SK-N-SH treated with all-trans-retinoic acid at 6 μM for 48 hours (cell line): ENCODE measurements around the gene TSSK3.

Experiments
- ARNTL ChIP-seq: fragments of 450-650 bp; formaldehyde crosslinking; IDR thresholded peaks from 2 replicates; pipeline ENCODE4 v1.5.0; 2020; ENCODE audit warnings: low read depth, mild to moderate bottlenecking, moderate library complexity, borderline replicate concordance
- CREB5 ChIP-seq: fragments of 250-450 bp; sonication (Bioruptor Pico); IDR thresholded peaks from 2 replicates; pipeline ENCODE4 v1.5.1; 2020; ENCODE audit warnings: low read depth, mild to moderate bottlenecking, moderate library complexity
- CSDC2 ChIP-seq: fragments of 250-450 bp; sonication (Bioruptor Pico); IDR thresholded peaks from 2 replicates; pipeline ENCODE4 v1.5.0; 2020; ENCODE audit warnings: mild to moderate bottlenecking, moderate library complexity
- CSRNP3 ChIP-seq: fragments of 250-450 bp; sonication (Bioruptor Pico); IDR thresholded peaks from 2 replicates; pipeline ENCODE4 v1.5.1; 2021; ENCODE audit warnings: mild to moderate bottlenecking, moderate library complexity
- ISL1 ChIP-seq: fragments of 250-450 bp; sonication (Bioruptor Pico); IDR thresholded peaks from 2 replicates; pipeline ENCODE4 v2.1.2; 2022; ENCODE audit warnings: mild to moderate bottlenecking, moderate library complexity
- PPARA ChIP-seq: fragments of 250-450 bp; sonication (Bioruptor Pico); IDR thresholded peaks from 2 replicates; pipeline ENCODE4 v1.5.0; 2020; ENCODE audit warnings: mild to moderate bottlenecking, borderline replicate concordance
- RARB ChIP-seq: fragments of 250-450 bp; sonication (Bioruptor Pico); IDR thresholded peaks from 2 replicates; pipeline ENCODE4 v1.8.0; 2021; ENCODE audit warnings: mild to moderate bottlenecking, moderate library complexity
- ZFP3 ChIP-seq: fragments of 250-450 bp; sonication (Bioruptor Pico); IDR thresholded peaks from 2 replicates; pipeline ENCODE4 v1.5.0; 2020; ENCODE audit warnings: mild to moderate bottlenecking, moderate library complexity
- ZFP30 ChIP-seq: fragments of 450-650 bp; formaldehyde crosslinking; IDR thresholded peaks from 2 replicates; pipeline ENCODE4 v1.5.0; 2022; ENCODE audit warnings: mild to moderate bottlenecking, moderate library complexity

- TF ChIP-seq ARNTL (CRISPR knock-in tag) (no peak), CSDC2 (no peak), ISL1 (CRISPR knock-in tag) (no peak), PPARA (CRISPR knock-in tag) (no peak), ZFP3 (no peak), CSRNP3 (CRISPR knock-in tag) (no peak), CREB5 (CRISPR knock-in tag) (no peak), ZFP30 (CRISPR knock-in tag) (no peak), RARB (CRISPR knock-in tag) (no peak)
Measured at GRCh38 chr1:32405672-32406467, 43.5 kb downstream of the TSSK3 start.
